Measurements from ENCODE around the gene MEX3B. TPM values are rescaled to one million over a fixed set of nuclear protein-coding genes. Genes with fewer than 3 reads are reported as not detected.

The MEX3B gene
- total RNA-seq, 1 experiment from 2014 or later, result 8.5 TPM

DNA sequence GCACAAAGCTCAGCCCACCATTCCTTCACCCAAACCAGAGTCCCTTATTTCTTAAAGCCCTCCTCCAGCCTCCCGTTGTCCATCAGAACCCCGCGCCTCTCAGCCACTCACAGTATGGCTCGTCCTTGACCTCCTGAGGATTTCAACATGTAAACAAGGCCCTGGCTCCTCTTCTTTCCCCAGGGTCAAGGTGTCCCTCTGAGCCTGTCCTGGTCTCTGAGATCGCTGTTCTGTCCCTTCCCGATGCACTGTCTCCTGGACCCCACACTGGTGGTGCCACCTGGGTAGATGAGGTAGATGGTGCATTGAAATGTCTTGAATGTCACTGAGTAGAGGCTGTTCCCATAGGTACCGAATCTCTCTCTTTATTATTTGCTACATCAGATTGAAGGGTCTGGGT is 32.9 kb downstream of the MEX3B start:
- no peaks in the 10 kb centered on the region for H3K36me3 ChIP-seq (ENCODE audit: control insufficient read depth, insufficient read depth, low read length)
- no TSS peak for BruUV-seq (replicated peaks)
- TF ChIP-seq TCF7L2 (IDR thresholded peaks at IDR 0.05; ENCODE audit: low read depth, low read length) (no peak), POLR2AphosphoS5 (IDR thresholded peaks at IDR 0.05; ENCODE audit: low read depth, low read length) (no peak), SIN3A (IDR thresholded peaks at IDR 0.05; ENCODE audit: borderline replicate concordance, insufficient read depth, low read depth, low read length) (no peak), REST (IDR thresholded peaks at IDR 0.05; ENCODE audit: insufficient read depth in 1 of 2, low read depth in 2 of 2, low read length in 1 of 2) (no peak)
- TF ChIP-seq, protein P1, sequence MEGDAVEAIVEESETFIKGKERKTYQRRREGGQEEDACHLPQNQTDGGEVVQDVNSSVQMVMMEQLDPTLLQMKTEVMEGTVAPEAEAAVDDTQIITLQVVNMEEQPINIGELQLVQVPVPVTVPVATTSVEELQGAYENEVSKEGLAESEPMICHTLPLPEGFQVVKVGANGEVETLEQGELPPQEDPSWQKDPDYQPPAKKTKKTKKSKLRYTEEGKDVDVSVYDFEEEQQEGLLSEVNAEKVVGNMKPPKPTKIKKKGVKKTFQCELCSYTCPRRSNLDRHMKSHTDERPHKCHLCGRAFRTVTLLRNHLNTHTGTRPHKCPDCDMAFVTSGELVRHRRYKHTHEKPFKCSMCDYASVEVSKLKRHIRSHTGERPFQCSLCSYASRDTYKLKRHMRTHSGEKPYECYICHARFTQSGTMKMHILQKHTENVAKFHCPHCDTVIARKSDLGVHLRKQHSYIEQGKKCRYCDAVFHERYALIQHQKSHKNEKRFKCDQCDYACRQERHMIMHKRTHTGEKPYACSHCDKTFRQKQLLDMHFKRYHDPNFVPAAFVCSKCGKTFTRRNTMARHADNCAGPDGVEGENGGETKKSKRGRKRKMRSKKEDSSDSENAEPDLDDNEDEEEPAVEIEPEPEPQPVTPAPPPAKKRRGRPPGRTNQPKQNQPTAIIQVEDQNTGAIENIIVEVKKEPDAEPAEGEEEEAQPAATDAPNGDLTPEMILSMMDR (IDR thresholded peaks at IDR 0.05), result no peak
- H3K4me3 ChIP-seq (ENCODE audit: low read depth in 2 of 2, low read length in 2 of 2), result no peak overlapping the region
- in situ Hi-C loops (cut with HindIII; ENCODE audit: low pct_unique_long_range_greater_than_20kb, low sequenced_read_pairs) (no loop called here), intact Hi-C loops (cut with micrococcal nuclease; ENCODE audit: unreplicated experiment) (no loop called here)
- H3K27me3 ChIP-seq (ENCODE audit: control insufficient read depth, insufficient read depth, low read length), result peaks cover 4% of the 10 kb centered on the region; the same call in 1 of the 2 replicates
- ChIA-PET POLR2A (no interaction called here), CTCF (no interaction called here)
- no peaks in the 10 kb centered on the region for H3K4me1 ChIP-seq (ENCODE audit: control insufficient read depth, insufficient read depth, low read length)
- DNase-seq (ENCODE audit: low read depth, low spot score) (no peak), ATAC-seq (no peak)
- no peak overlapping the region for H3K27ac ChIP-seq (ENCODE audit: low read length)
- H3K9me3 ChIP-seq (ENCODE audit: control insufficient read depth, insufficient read depth, low read depth, low read length), result no peaks in the 10 kb centered on the region

DNA sequence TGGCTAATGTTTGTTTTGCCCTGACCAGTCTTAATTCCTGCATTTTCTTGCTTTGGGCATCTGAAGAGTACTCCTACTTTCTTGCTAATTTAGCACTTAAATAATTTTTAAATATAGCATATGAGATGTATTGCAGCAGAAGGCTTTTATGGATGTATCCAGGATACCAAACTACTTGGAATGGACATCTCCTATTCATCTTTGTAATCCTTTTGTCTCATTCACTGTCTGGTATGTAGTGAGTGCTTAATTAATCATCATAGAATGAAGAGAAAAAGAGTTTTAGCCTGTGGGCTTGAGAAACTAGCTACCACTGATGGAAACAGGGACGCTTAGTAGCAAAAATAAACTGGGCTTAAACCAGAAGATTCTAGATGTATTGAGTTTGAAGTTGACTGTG is 40.6 kb downstream of the MEX3B start:
- H3K4me1 ChIP-seq (ENCODE audit: control insufficient read depth, insufficient read depth, low read length), result no peaks in the 10 kb centered on the region
- no peaks in the 10 kb centered on the region for H3K27me3 ChIP-seq (ENCODE audit: control insufficient read depth, insufficient read depth, low read length)
- no peaks in the 10 kb centered on the region for H3K36me3 ChIP-seq (ENCODE audit: control insufficient read depth, insufficient read depth, low read length)
- ChIA-PET CTCF (no interaction called here), POLR2A (no interaction called here)
- no peak for TF ChIP-seq SIN3A (IDR thresholded peaks at IDR 0.05; ENCODE audit: borderline replicate concordance, insufficient read depth, low read depth, low read length)
- no peak for TF ChIP-seq REST (IDR thresholded peaks at IDR 0.05; ENCODE audit: insufficient read depth in 1 of 2, low read depth in 2 of 2, low read length in 1 of 2)
- TF ChIP-seq POLR2AphosphoS5 (IDR thresholded peaks at IDR 0.05; ENCODE audit: low read depth, low read length), result no peak
- TF ChIP-seq, protein P1 (IDR thresholded peaks at IDR 0.05), result no peak
- no peak overlapping the region for H3K4me3 ChIP-seq (ENCODE audit: low read depth in 2 of 2, low read length in 2 of 2)
- ATAC-seq (no peak), DNase-seq (ENCODE audit: low read depth, low spot score) (no peak)
- no peaks in the 10 kb centered on the region for H3K9me3 ChIP-seq (ENCODE audit: control insufficient read depth, insufficient read depth, low read depth, low read length)
- in situ Hi-C loops (cut with HindIII; ENCODE audit: low pct_unique_long_range_greater_than_20kb, low sequenced_read_pairs) (no loop called here), intact Hi-C loops (cut with micrococcal nuclease; ENCODE audit: unreplicated experiment) (no loop called here)
- no peak overlapping the region for H3K27ac ChIP-seq (ENCODE audit: low read length)
- BruUV-seq (replicated peaks), result no TSS peak

Measured in Panc1 (cell line).